Liver (tissue), 9 donors: ENCODE measurements around the gene ABCC8. TPM values are rescaled to one million over a fixed set of nuclear protein-coding genes. Genes with fewer than 3 reads are reported as not detected.

ENCODE experiments used
- DNase-seq: peaks from one replicate; pipeline ENCODE4 v3.0.0-alpha.2; 2017; ENCODE audit warnings: low spot score
- H3K27ac ChIP-seq, 2 donors: one replicate each; pipeline ENCODE4 v1.7.0; 2013; ENCODE audit warnings: inconsistent platforms in 2 of 2, low read length in 2 of 2, control low read depth in 1 of 2, low read depth in 1 of 2, mild to moderate bottlenecking in 1 of 2
- H3K27me3 ChIP-seq, 4 donors: one replicate each; pipeline versions ENCODE4 v1.6.1 to v1.7.0; 2013; ENCODE audit warnings: low read length in 3 of 4, inconsistent platforms in 1 of 4, mild to moderate bottlenecking in 1 of 4, moderate library complexity in 1 of 4; ENCODE audit not compliant: control insufficient read depth in 4 of 4, insufficient read depth in 4 of 4
- H3K36me3 ChIP-seq, 4 donors: one replicate each; pipeline versions ENCODE4 v1.6.1 to v1.7.0; 2013; ENCODE audit warnings: low read length in 3 of 4, mild to moderate bottlenecking in 3 of 4, low read depth in 1 of 4, moderate library complexity in 1 of 4; ENCODE audit not compliant: control insufficient read depth in 4 of 4, insufficient read depth in 3 of 4
- H3K4me1 ChIP-seq, 4 donors: one replicate each; pipeline versions ENCODE4 v1.6.1 to v1.7.0; 2013; ENCODE audit warnings: low read length in 3 of 4, mild to moderate bottlenecking in 3 of 4, moderate library complexity in 1 of 4; ENCODE audit not compliant: control insufficient read depth in 4 of 4, insufficient read depth in 4 of 4
- H3K4me3 ChIP-seq, 3 donors: one replicate each; pipeline versions ENCODE4 v1.6.1 to v1.7.0; 2013; ENCODE audit warnings: low read length in 3 of 3, control low read depth in 1 of 3, low read depth in 1 of 3, mild to moderate bottlenecking in 1 of 3
- H3K9ac ChIP-seq, 2 donors: one replicate each; pipeline ENCODE4 v1.7.0; 2013; ENCODE audit warnings: low read length in 2 of 2, mild to moderate bottlenecking in 2 of 2, moderate library complexity in 2 of 2, control low read depth in 1 of 2, low read depth in 1 of 2
- H3K9me3 ChIP-seq, 4 donors: one replicate each; pipeline versions ENCODE4 v1.6.1 to v1.7.0; 2013; ENCODE audit warnings: low read length in 3 of 4; ENCODE audit not compliant: control insufficient read depth in 4 of 4
- EGR1 ChIP-seq, 2 donors: IDR thresholded peaks; 2 replicates each; pipeline ENCODE4 v1.6.1; 2016 to 2018; ENCODE audit warnings: antibody characterized with exemption in 2 of 2, low read depth in 2 of 2
- FOXA1 ChIP-seq: IDR thresholded peaks from 2 replicates; pipeline ENCODE4 v1.6.1; 2016; ENCODE audit warnings: antibody characterized with exemption
- FOXA2 ChIP-seq: IDR thresholded peaks from 2 replicates; pipeline ENCODE4 v1.6.1; 2016; ENCODE audit warnings: antibody characterized with exemption
- HNF4G ChIP-seq: IDR thresholded peaks from 2 replicates; pipeline ENCODE4 v1.6.1; 2016; ENCODE audit warnings: antibody characterized with exemption
- JUND ChIP-seq, 2 donors: IDR thresholded peaks; 2 replicates each; pipeline ENCODE4 v1.6.1; 2016; ENCODE audit warnings: antibody characterized with exemption in 2 of 2
- NR2F2 ChIP-seq: IDR thresholded peaks from 2 replicates; pipeline ENCODE4 v1.6.1; 2016; ENCODE audit warnings: antibody characterized with exemption
- RXRA ChIP-seq, 2 donors: IDR thresholded peaks; 2 replicates each; pipeline ENCODE4 v1.6.1; 2017 to 2018; ENCODE audit warnings: antibody characterized with exemption in 2 of 2, mild to moderate bottlenecking in 1 of 2
- SP1 ChIP-seq: IDR thresholded peaks from 2 replicates; pipeline ENCODE4 v1.6.1; 2018; ENCODE audit warnings: antibody characterized with exemption, mild to moderate bottlenecking
- TAF1 ChIP-seq: conservative IDR thresholded peaks from 2 replicates; pipeline ENCODE4 v1.6.1; 2016; ENCODE audit warnings: antibody characterized with exemption, mild to moderate bottlenecking
- YY1 ChIP-seq: IDR thresholded peaks from 2 replicates; pipeline ENCODE4 v1.6.1; 2016; ENCODE audit warnings: antibody characterized with exemption, mild to moderate bottlenecking
- WGBS: extraction: QIAGEN DNeasy Blood & Tissue Kit; methylation state at CpG from one replicate; pipeline ENCODE4 v1.1.7; 2013; 5-methylcytosine and 5-hydroxymethylcytosine counted together
- polyA plus RNA-seq, 2 donors: library from polyadenylated mRNA; stranded (reverse) in 1 of 2; unstranded in 1 of 2; fragments of 200-250 nt in 1 of 2; fragments of >200 nt in 1 of 2; fragmentation: Nextera tagmentation in 1 of 2; extraction: Ambion mirVana in 1 of 2; gene quantifications; one replicate each; pipeline versions ENCODE4 v1.2.1 to v1.2.3, GENCODE V29; 2013 to 2015
- total RNA-seq, 2 donors: library from RNA; depleted of rRNA; stranded (reverse); fragments of >200 nt; gene quantifications; one replicate each; pipeline ENCODE4 v1.2.3, GENCODE V29; 2014
- TF ChIP-seq, protein P1 (sequence below): IDR thresholded peaks from 2 replicates; pipeline ENCODE4 v1.6.1; 2016; ENCODE audit warnings: antibody characterized with exemption, mild to moderate bottlenecking
- TF ChIP-seq, protein P2 (sequence below): IDR thresholded peaks from 2 replicates; pipeline ENCODE4 v1.6.1; 2016; ENCODE audit warnings: antibody characterized with exemption
- TF ChIP-seq, protein P3 (sequence below): fragments of 150-350 bp; IDR thresholded peaks from 2 replicates; pipeline ENCODE4 v1.5.1; 2017; ENCODE audit warnings: improper control_type of control experiment, low read depth, low read length; ENCODE audit not compliant: missing input control
- TF ChIP-seq, protein P4 (sequence below): IDR thresholded peaks from 2 replicates; pipeline ENCODE4 v1.6.1; 2016; ENCODE audit warnings: antibody characterized with exemption
- donor health status: healthy.
- donor health status: healthy.
- donor health status: healthy.
- donor health status: healthy.
- donor health status: healthy.

ABCC8 gene
- total and polyA plus RNA-seq, 4 donors: 0.16 to 0.25 TPM; not detected in 2

DNA sequence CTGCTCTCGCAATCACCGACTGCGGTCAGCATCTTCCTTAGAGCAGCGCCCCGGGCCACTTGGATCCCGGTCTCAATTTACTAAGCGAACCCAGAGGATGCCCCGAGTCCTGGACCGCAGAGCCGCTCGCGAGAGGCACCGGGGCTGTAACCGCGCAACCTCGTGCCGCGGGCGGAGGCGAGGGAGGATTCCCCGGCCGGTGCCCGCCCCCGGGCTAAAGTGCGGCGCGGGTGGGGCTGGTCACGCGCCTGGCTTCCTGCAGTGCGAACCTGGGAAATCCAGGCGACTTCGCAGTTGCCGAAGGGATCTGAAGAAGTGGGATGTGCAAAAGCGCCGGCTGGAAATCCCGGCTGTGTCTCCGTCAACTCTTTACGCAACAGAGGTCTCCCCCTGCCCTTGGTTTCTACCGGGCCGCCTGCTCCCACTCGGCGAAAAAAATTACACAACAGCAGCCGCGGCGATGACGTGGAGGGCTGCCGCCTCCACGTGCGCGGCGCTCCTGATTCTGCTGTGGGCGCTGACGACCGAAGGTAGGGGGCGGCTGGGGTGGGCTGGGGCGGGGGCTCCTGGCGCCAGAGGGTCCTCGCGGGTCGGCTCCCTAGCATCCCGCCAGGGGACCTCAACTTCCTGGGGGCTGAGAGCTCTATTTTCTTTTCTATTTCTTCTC, 125.0 kb downstream of the ABCC8 start, which contains the start of gene NCR3LG1 (continued):
- TF ChIP-seq, protein P1, sequence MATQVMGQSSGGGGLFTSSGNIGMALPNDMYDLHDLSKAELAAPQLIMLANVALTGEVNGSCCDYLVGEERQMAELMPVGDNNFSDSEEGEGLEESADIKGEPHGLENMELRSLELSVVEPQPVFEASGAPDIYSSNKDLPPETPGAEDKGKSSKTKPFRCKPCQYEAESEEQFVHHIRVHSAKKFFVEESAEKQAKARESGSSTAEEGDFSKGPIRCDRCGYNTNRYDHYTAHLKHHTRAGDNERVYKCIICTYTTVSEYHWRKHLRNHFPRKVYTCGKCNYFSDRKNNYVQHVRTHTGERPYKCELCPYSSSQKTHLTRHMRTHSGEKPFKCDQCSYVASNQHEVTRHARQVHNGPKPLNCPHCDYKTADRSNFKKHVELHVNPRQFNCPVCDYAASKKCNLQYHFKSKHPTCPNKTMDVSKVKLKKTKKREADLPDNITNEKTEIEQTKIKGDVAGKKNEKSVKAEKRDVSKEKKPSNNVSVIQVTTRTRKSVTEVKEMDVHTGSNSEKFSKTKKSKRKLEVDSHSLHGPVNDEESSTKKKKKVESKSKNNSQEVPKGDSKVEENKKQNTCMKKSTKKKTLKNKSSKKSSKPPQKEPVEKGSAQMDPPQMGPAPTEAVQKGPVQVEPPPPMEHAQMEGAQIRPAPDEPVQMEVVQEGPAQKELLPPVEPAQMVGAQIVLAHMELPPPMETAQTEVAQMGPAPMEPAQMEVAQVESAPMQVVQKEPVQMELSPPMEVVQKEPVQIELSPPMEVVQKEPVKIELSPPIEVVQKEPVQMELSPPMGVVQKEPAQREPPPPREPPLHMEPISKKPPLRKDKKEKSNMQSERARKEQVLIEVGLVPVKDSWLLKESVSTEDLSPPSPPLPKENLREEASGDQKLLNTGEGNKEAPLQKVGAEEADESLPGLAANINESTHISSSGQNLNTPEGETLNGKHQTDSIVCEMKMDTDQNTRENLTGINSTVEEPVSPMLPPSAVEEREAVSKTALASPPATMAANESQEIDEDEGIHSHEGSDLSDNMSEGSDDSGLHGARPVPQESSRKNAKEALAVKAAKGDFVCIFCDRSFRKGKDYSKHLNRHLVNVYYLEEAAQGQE: no peak
- TF ChIP-seq FOXA2: no peak
- TF ChIP-seq SP1: no peak
- no peak for TF ChIP-seq TAF1

DNA sequence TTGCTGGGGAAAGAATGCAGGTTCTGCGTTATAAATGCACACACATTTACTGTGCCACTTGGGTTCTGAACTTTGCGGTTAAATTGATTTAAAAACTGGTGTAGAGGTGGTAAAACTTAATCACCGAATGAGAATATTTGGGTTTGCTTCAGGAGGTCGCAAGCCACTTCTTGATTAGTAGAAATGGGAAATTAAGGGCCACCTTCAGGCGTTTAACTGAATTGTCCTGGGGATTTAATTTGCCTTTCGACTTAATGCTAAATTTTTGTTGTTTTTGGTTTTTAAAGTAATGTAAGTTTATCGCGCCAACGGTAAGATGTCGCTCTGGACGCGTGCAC, 125.5 kb downstream of the ABCC8 start:
- Histone ChIP-seq H3K9ac (peak overlapping the region in 1 of 2 donors; percentile 9), H3K4me3 (peak overlapping the region in 2 of 3 donors; percentile 60 to 71), H3K27ac (no peak overlapping the region), H3K36me3 (no peaks in the 10 kb centered on the region), H3K4me1 (peaks cover 6 to 27% (median 21%) of the 10 kb centered on the region in 4 donors), H3K9me3 (no peaks in the 10 kb centered on the region), H3K27me3 (no peaks in the 10 kb centered on the region)
- 27% methylated on average over 12 of the region's 12 CpGs for WGBS
- TF ChIP-seq EGR1 (IDR thresholded peaks at IDR 0.05; ENCODE audit: low read depth in 2 of 2): no peak
- TF ChIP-seq, protein P2, sequence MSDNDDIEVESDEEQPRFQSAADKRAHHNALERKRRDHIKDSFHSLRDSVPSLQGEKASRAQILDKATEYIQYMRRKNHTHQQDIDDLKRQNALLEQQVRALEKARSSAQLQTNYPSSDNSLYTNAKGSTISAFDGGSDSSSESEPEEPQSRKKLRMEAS: no peak
- no peak for TF ChIP-seq NR2F2
- TF ChIP-seq HNF4G: no peak
- no peak for TF ChIP-seq SP1
- TF ChIP-seq RXRA (IDR thresholded peaks at IDR 0.05): no peak
- TF ChIP-seq TAF1: no peak
- TF ChIP-seq, protein P3, sequence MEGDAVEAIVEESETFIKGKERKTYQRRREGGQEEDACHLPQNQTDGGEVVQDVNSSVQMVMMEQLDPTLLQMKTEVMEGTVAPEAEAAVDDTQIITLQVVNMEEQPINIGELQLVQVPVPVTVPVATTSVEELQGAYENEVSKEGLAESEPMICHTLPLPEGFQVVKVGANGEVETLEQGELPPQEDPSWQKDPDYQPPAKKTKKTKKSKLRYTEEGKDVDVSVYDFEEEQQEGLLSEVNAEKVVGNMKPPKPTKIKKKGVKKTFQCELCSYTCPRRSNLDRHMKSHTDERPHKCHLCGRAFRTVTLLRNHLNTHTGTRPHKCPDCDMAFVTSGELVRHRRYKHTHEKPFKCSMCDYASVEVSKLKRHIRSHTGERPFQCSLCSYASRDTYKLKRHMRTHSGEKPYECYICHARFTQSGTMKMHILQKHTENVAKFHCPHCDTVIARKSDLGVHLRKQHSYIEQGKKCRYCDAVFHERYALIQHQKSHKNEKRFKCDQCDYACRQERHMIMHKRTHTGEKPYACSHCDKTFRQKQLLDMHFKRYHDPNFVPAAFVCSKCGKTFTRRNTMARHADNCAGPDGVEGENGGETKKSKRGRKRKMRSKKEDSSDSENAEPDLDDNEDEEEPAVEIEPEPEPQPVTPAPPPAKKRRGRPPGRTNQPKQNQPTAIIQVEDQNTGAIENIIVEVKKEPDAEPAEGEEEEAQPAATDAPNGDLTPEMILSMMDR: no peak
- TF ChIP-seq FOXA2: no peak
- no peak for TF ChIP-seq JUND (IDR thresholded peaks at IDR 0.05)
- TF ChIP-seq YY1: no peak
- TF ChIP-seq, protein P4, sequence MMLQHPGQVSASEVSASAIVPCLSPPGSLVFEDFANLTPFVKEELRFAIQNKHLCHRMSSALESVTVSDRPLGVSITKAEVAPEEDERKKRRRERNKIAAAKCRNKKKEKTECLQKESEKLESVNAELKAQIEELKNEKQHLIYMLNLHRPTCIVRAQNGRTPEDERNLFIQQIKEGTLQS: no peak
- TF ChIP-seq, protein P1: no peak
- no peak for TF ChIP-seq FOXA1
- no peak for DNase-seq
